Measurements from ENCODE around the gene VBP1. TPM values are rescaled to one million over a fixed set of nuclear protein-coding genes. Genes with fewer than 3 reads are reported as not detected.
"Not testable (repeated sequence)": the region's sequence is repeated elsewhere in the genome, so short reads cannot be mapped to it uniquely, and the experiment has no call there.

The VBP1 gene
- total RNA-seq, 2 experiments from 2014 or later, result 54.1 to 68.9 TPM

DNA sequence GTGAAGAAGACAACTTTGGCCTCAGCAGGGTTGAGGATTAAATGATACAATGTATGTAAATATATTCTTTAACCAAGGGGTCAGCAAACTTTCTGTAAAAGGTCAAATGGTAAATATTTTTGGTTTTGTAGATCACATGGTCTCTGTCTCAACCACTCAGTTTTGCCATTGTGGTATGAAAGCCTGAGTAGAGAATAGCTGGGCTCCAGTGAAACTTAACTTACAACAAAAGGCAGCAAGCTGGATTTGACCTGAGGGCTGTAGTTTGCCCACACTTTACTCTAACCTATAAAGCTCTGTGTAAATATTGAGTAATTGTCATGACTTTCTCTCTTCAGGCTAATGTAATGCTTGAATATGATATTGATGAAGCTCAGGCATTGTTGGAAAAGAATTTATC lies 19.6 kb downstream of the VBP1 start:
- Mint-ChIP-seq H3K27me3 (no peaks in the 10 kb centered on the region), H3K36me3 (peaks cover 31% of the 10 kb centered on the region), H3K9me3 (ENCODE audit: low read depth) (no peaks in the 10 kb centered on the region), H3K4me1 (peaks cover 9% of the 10 kb centered on the region), H3K4me3 (no peak overlapping the region), H3K27ac (no peak overlapping the region)
- ATAC-seq (no peak), DNase-seq (no peak)
- CTCF ChIA-PET, result no interaction called here

DNA sequence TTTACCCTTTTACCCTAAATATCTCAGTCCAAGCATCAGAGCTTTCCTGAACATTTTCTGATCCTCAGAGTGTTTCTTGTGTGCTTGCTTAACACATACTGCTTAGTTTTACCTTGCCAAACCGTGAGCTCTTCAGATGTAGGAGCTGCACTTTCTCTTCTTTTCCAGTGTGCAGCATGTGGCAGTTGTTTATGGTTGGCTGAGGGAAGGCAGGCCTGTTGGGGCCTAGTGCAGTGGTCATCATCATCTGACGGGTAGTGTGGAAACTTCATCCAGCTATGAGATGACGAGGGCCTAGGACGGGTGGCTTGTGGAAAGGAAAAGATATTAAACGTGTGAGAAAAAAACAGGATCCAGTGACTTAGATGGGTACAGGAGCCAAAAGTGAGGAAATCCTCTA lies 21.5 kb downstream of the VBP1 start:
- Mint-ChIP-seq H3K27me3 (no peaks in the 10 kb centered on the region), H3K36me3 (peaks cover 25% of the 10 kb centered on the region), H3K4me3 (no peak overlapping the region), H3K9me3 (ENCODE audit: low read depth) (no peaks in the 10 kb centered on the region), H3K4me1 (peaks cover 4% of the 10 kb centered on the region), H3K27ac (no peak overlapping the region)
- CTCF ChIA-PET, result no interaction called here
- DNase-seq (no peak), ATAC-seq (no peak)

DNA sequence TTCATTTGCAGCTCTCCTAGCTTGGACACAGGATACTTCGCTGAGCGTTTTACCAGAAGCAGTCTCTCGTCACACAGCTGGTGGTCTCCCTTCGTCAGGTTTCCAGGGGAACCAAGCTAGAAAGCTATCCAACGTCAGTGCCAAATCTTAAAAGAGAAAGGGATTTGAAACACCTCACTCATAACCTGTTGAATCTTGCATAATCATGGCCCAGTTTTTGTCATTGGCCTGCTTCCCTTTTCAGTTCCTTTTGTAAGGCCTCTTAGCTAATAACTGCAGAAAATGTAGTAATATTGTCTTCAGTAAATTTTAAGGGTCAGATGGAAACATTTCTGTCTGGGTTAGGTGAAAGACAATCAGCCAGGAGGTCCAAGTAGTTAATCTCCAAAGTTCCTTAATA lies 26.0 kb downstream of the VBP1 start:
- ATAC-seq (no peak), DNase-seq (no peak)
- no peak overlapping the region for H3K27ac Mint-ChIP-seq
- H3K4me3 Mint-ChIP-seq, result no peak overlapping the region
- H3K36me3 Mint-ChIP-seq, result peaks cover 14% of the 10 kb centered on the region
- CTCF ChIA-PET, result no interaction called here
- no peaks in the 10 kb centered on the region for H3K4me1 Mint-ChIP-seq
- H3K27me3 Mint-ChIP-seq, result no peaks in the 10 kb centered on the region
- no peaks in the 10 kb centered on the region for H3K9me3 Mint-ChIP-seq (ENCODE audit: low read depth)

DNA sequence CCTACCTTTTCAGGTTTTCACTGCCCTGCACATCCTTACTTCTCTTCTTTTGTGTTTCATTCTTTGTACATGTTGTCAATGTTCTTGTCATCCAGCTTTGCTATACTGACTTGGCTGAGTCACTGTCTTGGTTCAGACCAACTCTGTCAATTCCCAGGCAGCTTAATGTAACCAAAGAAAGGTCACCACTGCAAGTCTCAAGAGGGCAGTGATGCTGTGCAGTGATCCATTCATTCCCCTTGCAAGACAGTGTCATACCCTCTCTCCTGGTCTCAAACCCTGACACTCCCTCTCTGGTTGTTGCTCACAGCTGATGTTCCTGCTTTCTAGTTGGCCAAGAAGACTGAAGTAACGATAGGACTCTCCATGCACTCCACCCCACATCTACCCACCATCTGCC lies 30.5 kb downstream of the VBP1 start:
- CTCF ChIA-PET, result interaction anchor here (1.9 kb wide), 1 partner anchor 329 kb away, joined by 5 read pairs; no protein-coding TSS in a partner anchor
- Mint-ChIP-seq H3K27ac (no peak overlapping the region), H3K4me1 (no peaks in the 10 kb centered on the region), H3K4me3 (no peak overlapping the region), H3K36me3 (peaks cover 6% of the 10 kb centered on the region), H3K9me3 (ENCODE audit: low read depth) (no peaks in the 10 kb centered on the region), H3K27me3 (no peaks in the 10 kb centered on the region)
- ATAC-seq (no peak), DNase-seq (no peak)

DNA sequence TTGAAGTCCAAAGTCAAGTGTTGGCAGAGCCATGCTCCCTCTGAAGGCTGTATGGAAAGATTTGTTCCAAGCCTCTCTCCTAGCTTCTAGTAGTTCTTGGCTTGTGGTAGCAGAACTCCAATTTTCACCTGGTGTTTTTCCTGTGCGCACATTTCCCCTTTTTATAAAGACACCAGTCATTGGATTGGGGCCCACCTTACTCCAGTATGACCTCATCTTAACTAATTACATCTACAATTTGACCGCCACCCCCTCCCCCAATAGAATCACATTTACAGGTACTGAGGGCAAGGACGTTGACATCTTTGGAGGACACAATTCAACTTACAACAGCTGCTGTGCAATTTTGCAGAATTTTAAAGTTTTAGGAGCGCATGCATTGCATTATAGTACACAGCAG lies 31.2 kb downstream of the VBP1 start:
- no peak overlapping the region for H3K4me3 Mint-ChIP-seq
- CTCF ChIA-PET, result no interaction called here
- H3K36me3 Mint-ChIP-seq, result peaks cover 6% of the 10 kb centered on the region
- no peaks in the 10 kb centered on the region for H3K27me3 Mint-ChIP-seq
- no peak overlapping the region for H3K27ac Mint-ChIP-seq
- DNase-seq, result no peak
- no peaks in the 10 kb centered on the region for H3K9me3 Mint-ChIP-seq (ENCODE audit: low read depth)
- ATAC-seq, result no peak
- no peaks in the 10 kb centered on the region for H3K4me1 Mint-ChIP-seq

DNA sequence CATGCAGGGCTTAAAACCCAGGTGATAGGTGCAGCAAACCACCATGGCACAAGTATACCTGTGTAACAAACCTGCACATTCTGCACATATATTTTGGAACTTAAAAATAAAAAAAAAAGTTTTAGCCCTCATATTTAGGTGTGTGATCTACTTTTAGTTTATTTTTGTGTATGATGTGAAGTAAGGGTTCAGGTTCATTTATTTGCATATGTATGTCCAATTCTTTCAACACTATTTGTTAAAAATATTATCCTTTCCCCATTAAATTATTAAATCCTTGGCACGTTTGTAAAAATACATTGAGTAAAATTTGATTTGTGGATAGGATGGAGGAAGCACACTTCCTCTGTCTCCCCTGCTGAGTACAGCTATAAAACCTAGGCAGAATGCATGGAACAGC lies 35.1 kb downstream of the VBP1 start:
- ATAC-seq (no peak), DNase-seq (no peak)
- Mint-ChIP-seq H3K9me3 (ENCODE audit: low read depth) (no peaks in the 10 kb centered on the region), H3K36me3 (no peaks in the 10 kb centered on the region), H3K4me3 (no peak overlapping the region), H3K4me1 (no peaks in the 10 kb centered on the region), H3K27ac (no peak overlapping the region), H3K27me3 (no peaks in the 10 kb centered on the region)
- CTCF ChIA-PET, result no interaction called here

DNA sequence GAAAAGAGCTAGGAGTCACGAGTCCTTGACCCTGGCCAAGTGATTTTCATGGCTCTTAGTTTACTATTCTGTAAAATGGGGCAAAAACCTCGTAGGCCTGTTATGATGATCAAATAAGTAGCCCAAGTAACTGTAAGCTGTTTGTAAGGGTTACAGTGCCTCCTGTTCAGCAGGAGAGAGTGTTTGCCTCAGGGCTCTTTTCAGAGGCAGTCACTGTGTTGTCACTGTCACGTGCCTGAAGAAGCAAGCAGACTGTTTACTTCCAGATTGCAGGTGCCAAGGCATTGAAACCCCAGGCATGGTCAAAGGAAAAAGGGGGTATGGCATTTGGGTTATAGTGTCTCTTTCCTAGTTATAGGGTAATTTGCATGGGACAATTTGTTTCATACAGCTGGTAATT lies 43.5 kb downstream of the VBP1 start:
- Mint-ChIP-seq H3K9me3 (ENCODE audit: low read depth) (no peaks in the 10 kb centered on the region), H3K4me1 (peaks cover 16% of the 10 kb centered on the region), H3K4me3 (no peak overlapping the region), H3K36me3 (peaks cover 11% of the 10 kb centered on the region), H3K27me3 (no peaks in the 10 kb centered on the region), H3K27ac (no peak overlapping the region)
- ATAC-seq (no peak), DNase-seq (no peak)
- CTCF ChIA-PET, result no interaction called here

DNA sequence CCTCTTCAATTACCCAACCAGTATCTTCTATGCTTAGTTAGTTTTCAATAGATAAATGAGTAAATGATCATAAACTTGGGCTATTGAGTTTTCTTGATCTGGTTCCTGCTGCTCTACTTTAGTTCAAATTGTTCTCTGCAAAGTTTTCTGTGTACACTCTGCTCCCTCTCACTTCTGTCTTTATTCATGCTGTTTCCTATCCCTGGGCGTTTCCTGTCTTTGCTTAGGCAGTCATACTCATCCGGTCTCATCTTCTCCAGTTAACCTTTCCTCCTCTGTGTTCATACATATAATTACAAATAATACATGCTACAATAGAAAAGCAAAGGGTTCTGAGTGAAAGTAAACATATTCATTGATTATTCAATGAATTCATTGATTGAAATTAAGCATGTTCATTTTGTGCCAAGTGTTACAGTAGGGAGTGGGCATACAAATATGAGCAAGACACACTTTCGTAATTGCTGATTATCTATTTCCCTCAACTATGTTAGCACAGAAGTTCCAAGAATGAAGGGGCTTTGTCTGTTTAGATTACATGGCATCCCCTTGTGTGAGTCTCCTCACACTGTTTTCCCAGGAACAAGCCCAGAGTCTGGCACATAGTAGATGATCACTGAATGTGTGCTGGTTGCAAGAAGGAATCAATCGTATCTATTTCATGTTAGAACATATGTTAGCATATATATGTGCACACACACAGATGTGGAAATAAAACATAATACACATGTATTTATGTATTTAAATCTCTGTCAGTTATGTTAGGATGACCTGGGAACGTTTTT lies 46.9 kb downstream of the VBP1 start:
- ATAC-seq, result peak; percentile 40
- no peak for DNase-seq
- Mint-ChIP-seq H3K36me3 (peaks cover 11% of the 10 kb centered on the region), H3K27ac (peak overlapping the region; percentile 90), H3K9me3 (ENCODE audit: low read depth) (no peaks in the 10 kb centered on the region), H3K4me3 (peak overlapping the region; percentile 86), H3K4me1 (peaks cover 18% of the 10 kb centered on the region), H3K27me3 (no peaks in the 10 kb centered on the region)
- CTCF ChIA-PET, result no interaction called here

DNA sequence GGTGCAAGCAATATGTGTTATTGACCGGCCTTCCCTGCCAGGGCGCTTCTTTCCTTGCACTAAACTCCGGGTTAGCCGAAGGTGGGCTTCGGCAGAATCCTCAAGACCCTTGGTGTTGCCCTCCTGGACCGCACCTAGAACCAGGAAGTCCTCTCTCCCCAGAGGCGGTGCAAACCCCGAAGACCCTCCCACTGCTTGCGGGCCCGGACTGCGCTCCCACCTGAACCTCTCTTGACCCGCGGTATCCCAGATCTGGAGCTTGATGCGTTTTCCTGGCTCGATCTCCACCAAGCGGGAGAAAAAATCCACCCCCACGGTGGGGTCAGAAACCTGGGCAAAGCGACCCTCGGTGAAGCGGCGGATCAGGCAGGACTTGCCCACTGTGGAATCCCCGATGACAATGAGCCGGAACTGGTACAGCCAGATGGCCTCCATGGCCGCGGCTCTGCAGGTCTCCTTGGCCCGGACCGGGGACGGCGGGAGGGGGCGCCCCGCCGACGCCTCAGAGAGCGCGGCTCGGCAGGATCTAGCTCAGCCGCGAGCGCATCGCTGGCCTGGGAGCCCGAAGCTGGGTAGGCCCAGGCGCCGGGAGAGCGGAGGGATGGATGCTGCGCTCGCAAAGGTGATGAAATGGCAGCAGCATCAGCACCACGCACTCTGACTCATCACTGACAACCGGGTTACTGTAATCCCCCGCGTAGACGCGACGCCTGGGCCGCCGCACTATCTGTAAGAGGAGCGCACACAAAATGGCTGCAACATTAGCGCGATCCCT lies 47.8 kb downstream of the VBP1 start, which contains the start of gene RAB39B:
TSS of gene RAB39B (minus strand) at position 638 of the 775 bp plus-strand sequence. CDS start at position 435, 203 bp downstream.
- CTCF ChIA-PET, result no interaction called here
- peaks cover 11% of the 10 kb centered on the region for H3K36me3 Mint-ChIP-seq

DNA sequence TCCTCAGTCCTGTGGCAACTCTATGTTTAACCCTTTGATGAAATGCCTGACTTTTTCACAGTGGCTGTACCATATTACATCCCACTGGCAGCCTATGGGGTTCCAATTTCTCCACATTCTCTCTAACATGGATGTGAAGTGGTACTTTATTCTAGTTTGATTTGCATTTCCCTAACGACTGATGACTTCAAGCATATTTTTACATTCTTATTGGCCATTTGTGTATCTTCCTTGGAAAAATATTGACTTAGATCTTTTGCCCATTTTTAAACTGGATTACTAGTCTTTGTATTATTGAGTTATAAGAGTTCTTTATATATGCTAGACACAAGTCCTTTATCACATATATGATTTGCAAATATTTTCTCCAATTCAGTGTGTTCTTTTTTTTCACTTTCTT lies 50.2 kb downstream of the VBP1 start:
- no peak for ATAC-seq
- DNase-seq, result no peak
- Mint-ChIP-seq H3K4me1 (peaks cover 18% of the 10 kb centered on the region), H3K36me3 (peaks cover 2% of the 10 kb centered on the region), H3K27ac (no peak overlapping the region), H3K4me3 (no peak overlapping the region), H3K9me3 (ENCODE audit: low read depth) (peaks cover 1% of the 10 kb centered on the region), H3K27me3 (no peaks in the 10 kb centered on the region)
- CTCF ChIA-PET, result no interaction called here

More for the DNA sequence above, 47.8 kb downstream of the VBP1 start, which contains the start of gene RAB39B:
- peak; percentile 85 for DNase-seq
- Mint-ChIP-seq H3K4me1 (peaks cover 18% of the 10 kb centered on the region), H3K9me3 (ENCODE audit: low read depth) (no peaks in the 10 kb centered on the region), H3K27ac (peak within 1 kb of the TSS; percentile 90), H3K4me3 (peak within 1 kb of the TSS; percentile 86), H3K27me3 (no peaks in the 10 kb centered on the region)
- ATAC-seq, result peak; percentile 96

DNA sequence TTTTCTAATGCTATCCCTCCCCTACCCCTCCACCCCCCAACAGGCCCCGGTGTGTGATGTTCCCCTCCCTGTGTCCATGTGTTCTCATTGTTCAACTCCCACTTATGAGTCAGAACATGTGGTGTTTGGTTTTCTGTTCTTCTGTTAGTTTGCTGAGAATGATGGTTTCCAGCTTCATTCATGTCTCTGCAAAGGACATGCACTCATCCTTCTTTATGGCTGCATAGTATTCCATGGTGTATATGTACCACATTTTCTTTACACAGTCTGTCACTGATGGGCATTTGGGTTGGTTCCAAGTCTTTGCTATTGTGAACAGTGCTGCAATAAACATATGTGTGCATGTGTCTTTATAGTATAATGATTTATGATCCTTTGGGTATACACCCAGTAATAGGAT lies 51.7 kb downstream of the VBP1 start:
- H3K27me3 Mint-ChIP-seq; H3K4me1 Mint-ChIP-seq; DNase-seq; H3K27ac Mint-ChIP-seq; H3K36me3 Mint-ChIP-seq; H3K9me3 Mint-ChIP-seq (ENCODE audit: low read depth); H3K4me3 Mint-ChIP-seq; ATAC-seq; CTCF ChIA-PET: not testable (repeated sequence)

DNA sequence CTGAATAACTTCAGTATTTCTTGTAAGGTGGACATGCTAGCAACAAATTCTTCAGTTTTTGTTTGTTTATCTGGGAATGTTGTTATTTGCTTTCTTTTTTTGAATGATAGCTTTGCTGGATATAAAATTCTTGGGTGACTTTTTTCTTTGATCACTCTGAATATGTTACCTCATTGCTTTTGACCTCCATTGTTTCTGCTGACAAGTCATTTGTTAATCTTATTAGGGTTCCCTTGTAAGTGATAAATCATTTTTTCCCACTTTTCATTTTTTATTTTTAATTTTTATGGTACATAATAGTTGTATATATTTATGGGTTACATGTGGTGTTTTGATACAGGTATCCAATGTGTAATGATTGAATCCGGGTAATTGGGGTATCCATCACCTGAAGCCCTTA lies 54.7 kb downstream of the VBP1 start:
- H3K4me1 Mint-ChIP-seq, result no peaks in the 10 kb centered on the region
- no peak overlapping the region for H3K27ac Mint-ChIP-seq
- H3K27me3 Mint-ChIP-seq, result no peaks in the 10 kb centered on the region
- H3K4me3 Mint-ChIP-seq, result no peak overlapping the region
- no peak for ATAC-seq
- CTCF ChIA-PET, result no interaction called here
- no peaks in the 10 kb centered on the region for H3K36me3 Mint-ChIP-seq
- peaks cover 3% of the 10 kb centered on the region for H3K9me3 Mint-ChIP-seq (ENCODE audit: low read depth)
- no peak for DNase-seq

DNA sequence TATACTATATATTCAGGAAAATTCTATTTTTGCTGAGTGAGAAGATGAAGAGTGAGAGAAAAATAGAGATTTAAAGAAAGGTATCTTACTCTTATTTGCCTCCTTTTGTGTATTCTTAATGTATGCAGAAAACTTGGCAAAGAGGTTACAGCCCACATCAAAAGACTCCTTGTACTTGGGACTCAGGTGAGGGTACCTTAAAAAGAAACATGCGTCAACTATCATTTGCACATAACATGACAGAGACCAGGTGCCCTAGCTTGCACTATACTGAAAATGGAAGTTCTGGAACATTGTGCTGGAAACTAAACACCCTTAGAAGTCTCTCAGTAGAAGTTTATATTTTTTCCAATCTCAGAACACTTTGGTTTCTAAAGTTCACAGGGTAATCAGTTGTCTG lies 63.6 kb downstream of the VBP1 start:
- no peak overlapping the region for H3K4me3 Mint-ChIP-seq
- no peak overlapping the region for H3K27ac Mint-ChIP-seq
- H3K4me1 Mint-ChIP-seq, result peaks cover 4% of the 10 kb centered on the region
- DNase-seq (no peak), ATAC-seq (no peak)
- no peaks in the 10 kb centered on the region for H3K27me3 Mint-ChIP-seq
- H3K36me3 Mint-ChIP-seq, result no peaks in the 10 kb centered on the region
- CTCF ChIA-PET, result no interaction called here
- H3K9me3 Mint-ChIP-seq (ENCODE audit: low read depth), result no peaks in the 10 kb centered on the region
